Measurements from ENCODE around the gene PIK3R1.

PIK3R1 gene

DNA sequence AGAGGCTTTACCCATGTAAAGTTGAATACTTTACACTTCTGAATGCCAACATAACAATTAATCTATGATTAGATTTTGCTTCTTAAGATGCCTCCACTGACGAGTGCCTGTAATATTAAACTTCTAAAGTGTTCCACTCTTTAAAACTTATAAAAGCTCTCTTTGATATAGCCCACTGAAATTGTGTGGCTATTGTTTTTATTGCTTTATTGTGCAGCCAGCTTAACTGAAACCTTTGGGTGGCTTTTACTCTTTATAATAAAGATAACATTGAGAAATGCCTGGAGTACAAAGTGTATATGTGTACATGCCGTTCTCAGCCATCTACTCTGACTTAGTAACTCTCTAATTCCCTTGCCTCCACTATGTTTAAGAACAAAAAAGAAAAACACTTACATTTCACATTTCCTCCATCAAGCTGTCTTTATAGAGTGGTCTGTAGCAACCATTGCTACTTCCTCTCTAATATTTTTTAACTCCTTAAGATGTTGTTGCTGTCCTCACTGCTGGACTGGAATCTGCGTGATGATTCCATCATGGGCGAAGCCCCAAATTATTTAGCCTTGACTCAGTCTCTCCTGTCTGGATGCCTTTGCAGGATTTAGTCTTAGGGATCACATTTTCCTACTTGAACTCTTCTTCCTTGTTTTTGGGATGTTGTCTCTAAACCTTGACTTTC lies 9.1 kb downstream of the PIK3R1 start:
- TF ChIP-seq, protein P1, sequence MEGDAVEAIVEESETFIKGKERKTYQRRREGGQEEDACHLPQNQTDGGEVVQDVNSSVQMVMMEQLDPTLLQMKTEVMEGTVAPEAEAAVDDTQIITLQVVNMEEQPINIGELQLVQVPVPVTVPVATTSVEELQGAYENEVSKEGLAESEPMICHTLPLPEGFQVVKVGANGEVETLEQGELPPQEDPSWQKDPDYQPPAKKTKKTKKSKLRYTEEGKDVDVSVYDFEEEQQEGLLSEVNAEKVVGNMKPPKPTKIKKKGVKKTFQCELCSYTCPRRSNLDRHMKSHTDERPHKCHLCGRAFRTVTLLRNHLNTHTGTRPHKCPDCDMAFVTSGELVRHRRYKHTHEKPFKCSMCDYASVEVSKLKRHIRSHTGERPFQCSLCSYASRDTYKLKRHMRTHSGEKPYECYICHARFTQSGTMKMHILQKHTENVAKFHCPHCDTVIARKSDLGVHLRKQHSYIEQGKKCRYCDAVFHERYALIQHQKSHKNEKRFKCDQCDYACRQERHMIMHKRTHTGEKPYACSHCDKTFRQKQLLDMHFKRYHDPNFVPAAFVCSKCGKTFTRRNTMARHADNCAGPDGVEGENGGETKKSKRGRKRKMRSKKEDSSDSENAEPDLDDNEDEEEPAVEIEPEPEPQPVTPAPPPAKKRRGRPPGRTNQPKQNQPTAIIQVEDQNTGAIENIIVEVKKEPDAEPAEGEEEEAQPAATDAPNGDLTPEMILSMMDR (IDR thresholded peaks at IDR 0.05; ENCODE audit: low read depth, low read length, missing control alignments) = no peak
- H3K4me3 ChIP-seq (replicated peaks; ENCODE audit: low read depth, low read length) = no peak overlapping the region
- no peak for DNase-seq (ENCODE audit: extremely low read depth, low read depth)

DNA sequence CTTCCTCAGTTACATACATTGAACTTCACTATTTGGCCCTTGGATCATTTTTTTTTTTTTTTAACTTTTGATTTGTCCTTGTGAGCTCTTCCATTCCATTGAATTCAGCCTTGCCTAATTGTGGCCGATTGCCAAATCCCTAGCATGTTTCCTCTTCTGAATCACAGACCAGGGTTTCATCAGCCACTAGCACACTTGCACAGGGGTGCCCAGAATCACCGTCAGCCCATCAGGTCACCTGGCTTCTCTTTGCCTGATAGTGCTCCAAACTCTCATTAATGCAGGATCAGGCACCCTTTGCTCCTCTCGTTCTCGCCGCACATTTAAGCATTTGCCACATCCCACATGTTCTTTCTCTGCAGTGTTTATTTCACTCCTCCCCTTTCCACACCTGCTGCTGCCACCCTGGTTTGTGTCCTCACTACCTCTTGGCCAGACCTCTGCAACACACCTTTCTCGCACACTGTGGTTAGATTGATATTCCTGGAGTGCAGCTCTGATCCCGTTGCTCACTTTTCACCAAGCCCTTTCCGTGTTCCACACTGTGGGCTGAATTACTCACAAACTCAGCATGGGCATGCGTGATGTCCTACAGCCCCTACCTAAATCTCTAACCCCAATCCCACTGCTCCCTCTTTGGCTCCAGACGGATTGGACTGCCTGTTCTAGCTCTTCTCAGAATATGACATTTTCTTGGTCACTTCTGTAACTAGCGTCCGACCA lies 9.8 kb downstream of the PIK3R1 start:
- no peak for DNase-seq (ENCODE audit: extremely low read depth, low read depth)
- H3K4me3 ChIP-seq (replicated peaks; ENCODE audit: low read depth, low read length) = no peak overlapping the region

DNA sequence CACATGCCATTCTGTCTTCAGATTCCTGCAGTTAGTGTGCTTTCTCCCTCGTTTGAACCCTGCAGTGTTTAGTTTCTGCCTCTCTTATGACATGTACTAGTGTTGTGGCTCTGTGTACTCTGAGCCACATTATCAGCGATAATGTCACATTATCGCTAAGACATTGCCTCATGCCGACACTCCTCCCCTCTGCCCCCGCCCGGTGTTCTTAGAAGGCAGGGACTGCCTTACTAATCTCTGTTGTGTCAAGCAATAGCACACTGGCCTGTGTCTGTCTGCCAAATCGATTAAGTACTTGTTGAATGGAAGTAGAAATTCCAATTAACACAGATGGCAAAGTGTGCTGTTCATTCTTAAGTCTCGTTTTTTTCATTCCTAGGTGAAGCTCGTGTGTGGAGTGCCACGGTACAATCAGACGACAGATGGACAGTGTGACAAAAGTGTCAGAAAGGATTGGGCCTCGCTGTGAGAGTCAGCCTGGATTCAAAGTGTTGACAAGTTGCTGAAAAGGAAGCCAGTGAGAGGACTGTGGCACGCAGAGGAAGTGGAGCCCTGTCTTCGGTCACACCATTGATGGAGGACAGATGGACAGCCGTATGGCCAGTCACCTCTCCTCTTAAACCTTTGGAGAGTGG lies 10.5 kb downstream of the PIK3R1 start:
- no peak for DNase-seq (ENCODE audit: extremely low read depth, low read depth)
- TF ChIP-seq, protein P1 (IDR thresholded peaks at IDR 0.05; ENCODE audit: low read depth, low read length, missing control alignments) = no peak
- H3K4me3 ChIP-seq (replicated peaks; ENCODE audit: low read depth, low read length) = no peak overlapping the region

More for the DNA sequence above, 9.8 kb downstream of the PIK3R1 start:
- TF ChIP-seq, protein P1 (IDR thresholded peaks at IDR 0.05; ENCODE audit: low read depth, low read length, missing control alignments) = no peak

DNA sequence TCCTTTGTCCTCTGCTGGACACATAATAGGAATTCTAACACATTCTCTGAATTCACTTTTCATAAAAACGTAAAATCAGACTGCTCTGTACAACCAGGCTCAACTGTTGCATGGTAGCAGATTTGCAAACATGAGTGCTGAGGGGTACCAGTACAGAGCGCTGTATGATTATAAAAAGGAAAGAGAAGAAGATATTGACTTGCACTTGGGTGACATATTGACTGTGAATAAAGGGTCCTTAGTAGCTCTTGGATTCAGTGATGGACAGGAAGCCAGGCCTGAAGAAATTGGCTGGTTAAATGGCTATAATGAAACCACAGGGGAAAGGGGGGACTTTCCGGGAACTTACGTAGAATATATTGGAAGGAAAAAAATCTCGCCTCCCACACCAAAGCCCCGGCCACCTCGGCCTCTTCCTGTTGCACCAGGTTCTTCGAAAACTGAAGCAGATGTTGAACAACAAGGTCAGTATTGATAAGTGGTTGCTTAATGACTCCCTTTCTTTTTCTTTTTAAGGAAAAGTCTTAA lies 11.1 kb downstream of the PIK3R1 start:
- TF ChIP-seq, protein P1 (IDR thresholded peaks at IDR 0.05; ENCODE audit: low read depth, low read length, missing control alignments) = no peak
- no peak overlapping the region for H3K4me3 ChIP-seq (replicated peaks; ENCODE audit: low read depth, low read length)
- no peak for DNase-seq (ENCODE audit: extremely low read depth, low read depth)

DNA sequence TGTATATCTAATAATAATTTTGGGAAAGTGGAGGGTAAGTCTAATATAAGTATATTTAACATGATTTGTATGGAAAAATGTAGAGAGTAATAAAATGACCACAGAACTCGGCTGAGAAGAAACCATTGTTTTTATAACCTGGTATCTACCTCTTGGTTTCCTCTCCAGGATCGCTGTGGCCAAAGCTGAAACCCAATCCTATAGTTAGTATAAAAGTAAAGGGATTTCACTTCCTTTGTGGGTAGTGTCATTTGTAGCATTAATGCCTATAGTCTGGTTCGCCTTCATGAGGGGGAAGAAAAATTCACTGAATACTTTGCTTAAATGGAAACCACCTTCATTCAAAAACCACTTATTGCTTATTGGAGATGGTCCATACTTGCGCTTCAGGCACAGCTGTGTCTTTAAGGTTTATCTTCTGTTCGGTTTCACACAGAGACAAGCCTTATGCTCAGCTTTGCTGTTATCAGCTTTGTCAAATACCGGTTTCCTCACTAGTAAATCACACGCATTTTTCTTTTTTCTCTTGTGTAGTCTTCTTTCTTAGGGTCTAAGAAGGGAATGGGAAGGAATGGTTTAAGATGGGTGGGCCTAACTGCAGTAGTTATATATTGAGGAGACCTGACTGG lies 12.1 kb downstream of the PIK3R1 start:
- H3K4me3 ChIP-seq (replicated peaks; ENCODE audit: low read depth, low read length) = no peak overlapping the region
- no peak for DNase-seq (ENCODE audit: extremely low read depth, low read depth)
- TF ChIP-seq, protein P1 (IDR thresholded peaks at IDR 0.05; ENCODE audit: low read depth, low read length, missing control alignments) = no peak

DNA sequence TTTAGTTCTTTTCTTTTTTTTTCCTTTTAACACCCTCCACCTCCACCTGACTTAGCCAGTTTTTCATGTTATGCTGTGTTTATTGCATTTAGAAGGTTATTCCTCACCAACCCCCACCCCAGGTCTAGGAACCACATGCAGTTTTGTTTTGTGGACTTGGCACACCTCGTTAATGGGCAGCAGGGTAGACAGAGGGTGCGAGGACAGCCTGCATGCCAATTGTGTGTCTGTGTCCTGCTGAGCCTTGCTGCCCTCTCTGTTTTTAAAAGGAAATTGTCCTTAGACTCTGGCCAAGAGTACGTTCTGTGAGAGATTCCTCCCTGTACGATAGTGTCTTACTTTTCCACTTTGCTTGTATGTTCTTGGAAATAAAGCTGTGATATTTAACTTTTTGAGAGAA lies 13.9 kb downstream of the PIK3R1 start:
- H3K4me3 ChIP-seq (replicated peaks; ENCODE audit: low read depth, low read length) = no peak overlapping the region
- no peak for DNase-seq (ENCODE audit: extremely low read depth, low read depth)
- TF ChIP-seq, protein P1 (IDR thresholded peaks at IDR 0.05; ENCODE audit: low read depth, low read length, missing control alignments) = no peak
